A673 (cell line): ENCODE results near the gene CBFA2T3. TPM values are rescaled to one million over a fixed set of nuclear protein-coding genes. Genes with fewer than 3 reads are reported as not detected.

Experiments used
- BruUV-seq: library from RNA; stranded (reverse); fragments of 400-500 nt; replicated peaks from 2 replicates; lab custom pipeline; 2021; lab: Mats Ljungman, UMichigan
- CTCF ChIA-PET: fragments of 300-600 bp; sonication (Branson Sonifier 250); formaldehyde crosslinking; loops from one replicate; lab custom pipeline; 2022; ENCODE audit warnings: antibody characterized with exemption; lab: Charles Lee
- POLR2A ChIA-PET: fragments of 300-600 bp; sonication (Branson Sonifier 250); formaldehyde crosslinking; loops from one replicate; lab custom pipeline; 2022; ENCODE audit warnings: antibody characterized with exemption; ENCODE audit not compliant: low non-redundant PET; lab: Charles Lee
- DNase-seq: peaks from one replicate; pipeline ENCODE4 v3.0.0-alpha.2; 2015; ENCODE audit warnings: low spot score
- H3K27ac ChIP-seq: fragments of 200-600 bp; sonication (generic); 2 replicates; pipeline ENCODE4 v1.5.1; 2016; ENCODE audit warnings: mixed run types, low read depth, mild to moderate bottlenecking, mixed read lengths, antibody characterized with exemption, low read length; ENCODE audit not compliant: poor library complexity, severe bottlenecking
- H3K27me3 ChIP-seq: fragments of 200-600 bp; sonication (generic); replicated peaks from 2 replicates; pipeline ENCODE4 v1.6.1; 2017; ENCODE audit warnings: mixed run types, low read depth, mild to moderate bottlenecking, mixed read lengths, antibody characterized with exemption, low read length; ENCODE audit not compliant: insufficient read depth, poor library complexity
- H3K36me3 ChIP-seq: fragments of 200-600 bp; sonication (generic); 2 replicates; pipeline ENCODE4 v1.6.1; 2016; ENCODE audit warnings: mixed run types, mild to moderate bottlenecking, mixed read lengths, antibody characterized with exemption, low read length; ENCODE audit not compliant: insufficient read depth, poor library complexity, severe bottlenecking
- H3K4me1 ChIP-seq: fragments of 200-600 bp; sonication (generic); 2 replicates; pipeline ENCODE4 v1.6.1; 2017; ENCODE audit warnings: mixed run types, mild to moderate bottlenecking, mixed read lengths, antibody characterized with exemption, low read length; ENCODE audit not compliant: insufficient read depth, poor library complexity, severe bottlenecking
- H3K4me3 ChIP-seq: fragments of 200-600 bp; sonication (generic); 2 replicates; pipeline ENCODE4 v1.5.1; 2016; ENCODE audit warnings: low read depth, mixed run types, mild to moderate bottlenecking, mixed read lengths, low read length; ENCODE audit not compliant: poor library complexity, severe bottlenecking
- H3K9me3 ChIP-seq: fragments of 200-600 bp; sonication (generic); 2 replicates; pipeline ENCODE4 v1.6.1; 2016; ENCODE audit warnings: mixed run types, low read depth, mild to moderate bottlenecking, mixed read lengths, antibody characterized with exemption, low read length; ENCODE audit not compliant: poor library complexity, severe bottlenecking
- EZH2 ChIP-seq: fragments of 200-600 bp; sonication (generic); IDR thresholded peaks from 2 replicates; pipeline ENCODE4 v1.6.1; 2017; ENCODE audit warnings: borderline replicate concordance, low read depth, mild to moderate bottlenecking, mixed read lengths, antibody characterized with exemption, low read length; ENCODE audit not compliant: poor library complexity, severe bottlenecking
- intact Hi-C: fragments of 100-400 bp; cut with micrococcal nuclease; formaldehyde crosslinking; loops from one replicate; pipeline ENCODE4 v1.10.0; 2022; ENCODE audit not compliant: unreplicated experiment
- total RNA-seq: library from RNA; stranded (reverse); gene quantifications from 2 replicates; pipeline ENCODE4 v1.2.3, GENCODE V29; 2021
- TF ChIP-seq, protein P1 (sequence below): fragments of 300-800, 200-600 bp; sonication (generic); conservative IDR thresholded peaks from 2 replicates; pipeline ENCODE4 v1.5.1; 2017; ENCODE audit warnings: low read depth, mild to moderate bottlenecking, antibody characterized with exemption, low read length, moderate library complexity, mixed read lengths

Gene CBFA2T3
- total RNA-seq, 1 experiment from 2014 or later, result 1.7 TPM

- BruUV-seq, result no TSS peak
- DNase-seq, result no peak
- Histone ChIP-seq H3K36me3 (no peaks in the 10 kb centered on the region), H3K9me3 (no peaks in the 10 kb centered on the region), H3K4me3 (no peak overlapping the region), H3K27me3 (no peaks in the 10 kb centered on the region), H3K4me1 (peaks cover 4% of the 10 kb centered on the region), H3K27ac (no peak overlapping the region)
- ChIA-PET CTCF (no interaction called here), POLR2A (no interaction called here)
- intact Hi-C loops, result no loop called here
- TF ChIP-seq, protein P1, sequence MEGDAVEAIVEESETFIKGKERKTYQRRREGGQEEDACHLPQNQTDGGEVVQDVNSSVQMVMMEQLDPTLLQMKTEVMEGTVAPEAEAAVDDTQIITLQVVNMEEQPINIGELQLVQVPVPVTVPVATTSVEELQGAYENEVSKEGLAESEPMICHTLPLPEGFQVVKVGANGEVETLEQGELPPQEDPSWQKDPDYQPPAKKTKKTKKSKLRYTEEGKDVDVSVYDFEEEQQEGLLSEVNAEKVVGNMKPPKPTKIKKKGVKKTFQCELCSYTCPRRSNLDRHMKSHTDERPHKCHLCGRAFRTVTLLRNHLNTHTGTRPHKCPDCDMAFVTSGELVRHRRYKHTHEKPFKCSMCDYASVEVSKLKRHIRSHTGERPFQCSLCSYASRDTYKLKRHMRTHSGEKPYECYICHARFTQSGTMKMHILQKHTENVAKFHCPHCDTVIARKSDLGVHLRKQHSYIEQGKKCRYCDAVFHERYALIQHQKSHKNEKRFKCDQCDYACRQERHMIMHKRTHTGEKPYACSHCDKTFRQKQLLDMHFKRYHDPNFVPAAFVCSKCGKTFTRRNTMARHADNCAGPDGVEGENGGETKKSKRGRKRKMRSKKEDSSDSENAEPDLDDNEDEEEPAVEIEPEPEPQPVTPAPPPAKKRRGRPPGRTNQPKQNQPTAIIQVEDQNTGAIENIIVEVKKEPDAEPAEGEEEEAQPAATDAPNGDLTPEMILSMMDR, result no peak
- no peak for TF ChIP-seq EZH2
Measured at GRCh38 chr16:88871349-88871702, 105.7 kb downstream of the CBFA2T3 start.

DNA sequence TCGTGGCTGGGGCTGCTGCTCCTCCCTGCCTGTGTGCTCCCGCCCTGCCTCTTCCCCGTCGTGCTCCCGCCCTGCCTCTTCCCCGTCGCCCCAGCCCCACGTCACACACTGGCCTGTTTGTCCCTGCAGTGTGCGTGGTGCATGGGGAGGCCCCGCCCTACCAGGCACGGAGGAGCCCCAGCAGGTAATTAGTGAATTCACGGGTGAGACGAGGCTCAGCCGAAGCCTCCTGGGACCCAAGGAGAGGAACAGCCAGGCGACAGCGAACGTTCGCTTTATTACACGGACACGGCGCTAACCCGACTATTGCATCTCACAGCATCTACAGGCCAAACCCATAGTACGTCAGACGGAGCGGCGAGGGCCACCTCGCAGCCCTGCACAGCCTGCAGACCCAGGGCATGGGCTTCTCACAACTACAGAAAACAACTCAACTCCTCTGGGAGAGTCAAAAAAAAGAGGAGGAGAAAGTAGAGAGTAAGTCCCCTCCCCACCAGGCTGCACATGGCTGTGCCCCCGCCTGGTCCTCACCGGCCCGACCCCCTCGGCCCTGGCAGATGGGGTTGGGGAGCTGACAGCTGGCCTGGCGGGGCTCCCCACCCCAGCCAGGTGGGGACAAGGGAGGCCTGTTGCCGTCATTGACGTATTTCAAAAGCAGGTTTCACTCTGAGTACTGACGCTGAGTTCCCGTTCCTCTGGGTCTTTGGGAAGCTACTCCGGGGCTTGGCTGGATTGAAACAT is 106.2 kb downstream of the CBFA2T3 start:
- Histone ChIP-seq H3K27me3 (no peaks in the 10 kb centered on the region), H3K27ac (no peak overlapping the region), H3K4me1 (peaks cover 4% of the 10 kb centered on the region), H3K36me3 (no peaks in the 10 kb centered on the region), H3K4me3 (no peak overlapping the region), H3K9me3 (no peaks in the 10 kb centered on the region)
- intact Hi-C loops, result no loop called here
- no peak for DNase-seq
- TF ChIP-seq, protein P1, result no peak
- TF ChIP-seq EZH2, result no peak
- ChIA-PET CTCF (interaction anchor here (0.7 kb wide), 1 partner anchor 29 kb away, joined by 4 read pairs; no protein-coding TSS in a partner anchor), POLR2A (no interaction called here)
- no TSS peak for BruUV-seq

DNA sequence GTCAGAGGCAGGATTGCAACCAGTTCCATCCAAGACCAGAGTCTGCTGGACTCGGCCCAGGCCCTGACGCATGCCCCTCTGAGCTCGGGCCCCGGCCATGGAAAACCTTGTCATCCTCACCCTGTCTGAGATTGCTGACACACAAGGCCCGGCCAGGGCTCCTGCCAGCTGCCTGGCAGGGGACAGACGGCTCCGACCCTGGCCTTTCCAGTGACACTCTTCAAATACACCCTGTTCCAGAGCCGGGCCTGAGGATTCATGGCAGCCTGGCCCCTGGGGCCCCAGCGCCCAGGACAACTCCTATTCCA is 107.4 kb downstream of the CBFA2T3 start:
- no peak for TF ChIP-seq EZH2
- TF ChIP-seq, protein P1, result no peak
- POLR2A ChIA-PET, result interaction anchor here (0.6 kb wide), 1 partner anchor 219 kb away, joined by 3 read pairs; no protein-coding TSS in a partner anchor
- no peaks in the 10 kb centered on the region for H3K9me3 ChIP-seq
- H3K27me3 ChIP-seq, result no peaks in the 10 kb centered on the region
- intact Hi-C loops, result no loop called here
- H3K27ac ChIP-seq, result no peak overlapping the region
- CTCF ChIA-PET, result no interaction called here
- H3K36me3 ChIP-seq, result no peaks in the 10 kb centered on the region
- H3K4me3 ChIP-seq, result no peak overlapping the region
- no TSS peak for BruUV-seq
- H3K4me1 ChIP-seq, result peaks cover 4% of the 10 kb centered on the region
- DNase-seq, result no peak
